RWPE2 (cell line): ENCODE measurements around the gene KISS1R.
A peak's percentile ranks its signal among the peaks of the same experiment; 100 is the strongest.

Source experiments
- ATAC-seq: fragments of 200-7000 bp; cut with Tn5 transposase; 3 replicates; pipeline ENCODE4 v1.9.1; 2021; ENCODE audit warnings: low read depth
- DNase-seq: peaks from one replicate; pipeline ENCODE4 v3.0.0-alpha.2; 2020; ENCODE audit warnings: low spot score
- H3K27ac ChIP-seq: fragments of 450-650 bp; 2 replicates; pipeline ENCODE4 v1.5.1; 2017; ENCODE audit warnings: mild to moderate bottlenecking; ENCODE audit not compliant: poor library complexity, severe bottlenecking
- H3K27me3 ChIP-seq: fragments of 250-450 bp; sonication (Bioruptor Pico); 2 replicates; pipeline ENCODE4 v1.5.1; 2021; ENCODE audit warnings: mild to moderate bottlenecking, moderate library complexity; ENCODE audit not compliant: insufficient read depth, poor library complexity, severe bottlenecking
- H3K36me3 ChIP-seq: fragments of 250-450 bp; sonication (Bioruptor Pico); 2 replicates; pipeline ENCODE4 v1.5.1; 2020; ENCODE audit warnings: low read depth, mild to moderate bottlenecking, moderate library complexity
- H3K4me1 ChIP-seq: fragments of 250-450 bp; sonication (Bioruptor Pico); 2 replicates; pipeline ENCODE4 v1.5.1; 2021; ENCODE audit warnings: mild to moderate bottlenecking, moderate library complexity; ENCODE audit not compliant: insufficient read depth, poor library complexity, severe bottlenecking
- H3K4me3 ChIP-seq: fragments of 250-450 bp; sonication (Bioruptor Pico); 2 replicates; pipeline ENCODE4 v1.5.1; 2021; ENCODE audit warnings: mild to moderate bottlenecking, moderate library complexity; ENCODE audit not compliant: severe bottlenecking
- H3K9me3 ChIP-seq: fragments of 250-450 bp; sonication (Bioruptor Pico); 2 replicates; pipeline ENCODE4 v1.5.1; 2021; ENCODE audit warnings: mild to moderate bottlenecking, moderate library complexity; ENCODE audit not compliant: severe bottlenecking
- CTCF ChIP-seq: fragments of 450-650 bp; IDR thresholded peaks from one replicate; pipeline ENCODE4 v1.5.1; 2017; ENCODE audit warnings: mild to moderate bottlenecking, moderate library complexity; ENCODE audit not compliant: poor library complexity, severe bottlenecking

KISS1R gene

GRCh38 chr19:902446-903226 is 14.5 kb upstream of the KISS1R start:
- TF ChIP-seq CTCF: no peak
- Histone ChIP-seq H3K27me3 (no peaks in the 10 kb centered on the region), H3K27ac (no peak overlapping the region), H3K4me3 (no peak overlapping the region), H3K9me3 (no peaks in the 10 kb centered on the region), H3K4me1 (no peaks in the 10 kb centered on the region), H3K36me3 (peaks cover 25% of the 10 kb centered on the region)
- ATAC-seq (no peak), DNase-seq (no peak)

- Histone ChIP-seq H3K9me3 (no peaks in the 10 kb centered on the region), H3K36me3 (peaks cover 31% of the 10 kb centered on the region), H3K27me3 (no peaks in the 10 kb centered on the region), H3K27ac (no peak overlapping the region), H3K4me3 (no peak overlapping the region), H3K4me1 (no peaks in the 10 kb centered on the region)
- ATAC-seq (no peak), DNase-seq (peak; percentile 45)
- no peak for TF ChIP-seq CTCF
Measured at GRCh38 chr19:903266-903797, 13.8 kb upstream of the KISS1R start.

GRCh38 chr19:904545-904944 is 12.6 kb upstream of the KISS1R start:
- peaks cover 10% of the 10 kb centered on the region for H3K4me1 ChIP-seq
- no peaks in the 10 kb centered on the region for H3K27me3 ChIP-seq
- no peak overlapping the region for H3K4me3 ChIP-seq
- H3K36me3 ChIP-seq: peaks cover 24% of the 10 kb centered on the region
- ATAC-seq: no peak
- no peaks in the 10 kb centered on the region for H3K9me3 ChIP-seq
- no peak overlapping the region for H3K27ac ChIP-seq
- no peak for TF ChIP-seq CTCF
- no peak for DNase-seq

GRCh38 chr19:906480-906879 is 10.7 kb upstream of the KISS1R start:
- ATAC-seq: no peak
- TF ChIP-seq CTCF: no peak
- no peaks in the 10 kb centered on the region for H3K27me3 ChIP-seq
- no peaks in the 10 kb centered on the region for H3K9me3 ChIP-seq
- peaks cover 10% of the 10 kb centered on the region for H3K4me1 ChIP-seq
- DNase-seq: no peak
- peaks cover 32% of the 10 kb centered on the region for H3K36me3 ChIP-seq
- no peak overlapping the region for H3K4me3 ChIP-seq
- H3K27ac ChIP-seq: no peak overlapping the region
